ENCODE data around the gene LAMTOR5.
A peak's percentile ranks its signal among the peaks of the same experiment; 100 is the strongest.
"Not testable (repeated sequence)": the region's sequence is repeated elsewhere in the genome, so short reads cannot be mapped to it uniquely, and the experiment has no call there.

The LAMTOR5 gene

DNA sequence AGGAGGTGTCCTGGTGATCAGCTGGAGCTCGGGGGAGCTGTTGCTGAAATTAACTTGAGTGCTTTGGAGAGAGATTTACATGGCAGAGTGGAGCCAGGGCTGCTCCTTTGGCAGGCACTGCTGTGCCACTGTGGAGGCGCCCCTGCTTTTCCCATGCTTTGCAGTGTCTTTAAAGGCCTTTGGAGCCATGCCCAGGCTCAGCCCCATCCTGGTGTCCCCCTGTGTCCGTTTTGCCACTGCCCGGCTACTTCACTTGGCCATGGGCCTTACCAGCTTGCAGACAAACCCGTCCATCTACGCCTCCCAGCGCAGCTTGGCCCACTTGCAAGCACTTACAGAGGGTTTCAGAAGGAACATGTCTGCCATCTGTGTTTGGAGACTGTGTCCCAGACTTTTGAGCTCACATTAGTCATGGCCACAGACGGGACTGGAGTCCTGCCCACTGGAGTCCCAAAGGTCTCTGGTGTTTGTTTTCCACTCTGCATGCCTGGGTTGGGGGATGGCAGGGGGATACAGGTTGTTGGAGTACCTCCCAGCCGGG is 18.2 kb upstream of the LAMTOR5 start:
- DNase-seq = no peak

DNA sequence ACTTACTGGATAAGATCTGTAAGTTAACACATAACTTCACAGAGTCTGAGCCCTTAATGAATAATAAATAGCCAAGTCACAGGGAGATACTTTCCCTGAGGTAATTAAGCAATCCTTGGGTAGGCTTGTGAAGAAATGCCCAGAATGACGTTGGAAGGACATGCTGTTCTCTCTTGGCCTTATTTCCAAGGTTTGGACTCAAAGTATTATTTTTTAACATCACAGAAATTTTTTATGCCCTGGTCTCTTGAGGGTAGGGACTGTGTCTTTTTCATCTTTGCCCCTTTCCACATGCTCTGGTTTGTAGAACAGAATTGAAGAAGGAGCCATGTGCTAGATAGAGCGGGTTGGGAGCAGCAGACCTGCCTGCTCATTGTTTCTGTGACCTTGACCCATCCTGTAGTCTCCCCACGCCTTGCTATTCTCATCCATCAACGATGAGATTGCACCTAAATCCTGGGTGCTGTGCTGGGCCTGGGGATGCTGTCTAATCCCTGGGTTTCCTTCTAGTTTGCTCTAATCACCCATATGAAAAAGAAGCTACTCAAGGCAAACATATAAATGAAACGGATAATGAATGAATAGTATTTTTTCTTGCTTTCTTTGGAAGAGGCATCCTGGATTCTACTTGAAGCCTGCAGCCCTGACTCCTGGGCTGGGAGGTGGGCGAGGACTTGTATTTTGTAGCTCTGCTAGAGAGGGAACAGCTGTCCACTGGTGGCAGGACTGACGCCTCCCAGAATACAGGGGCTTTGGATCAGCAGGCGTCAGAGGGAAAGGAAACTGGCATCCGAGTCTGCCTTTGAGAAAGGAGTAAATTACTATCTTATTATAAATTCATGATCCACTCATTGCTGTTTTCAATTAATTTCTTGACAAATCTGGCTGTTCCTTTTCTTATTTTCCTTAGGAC is 17.5 kb upstream of the LAMTOR5 start:
- DNase-seq = no peak

DNA sequence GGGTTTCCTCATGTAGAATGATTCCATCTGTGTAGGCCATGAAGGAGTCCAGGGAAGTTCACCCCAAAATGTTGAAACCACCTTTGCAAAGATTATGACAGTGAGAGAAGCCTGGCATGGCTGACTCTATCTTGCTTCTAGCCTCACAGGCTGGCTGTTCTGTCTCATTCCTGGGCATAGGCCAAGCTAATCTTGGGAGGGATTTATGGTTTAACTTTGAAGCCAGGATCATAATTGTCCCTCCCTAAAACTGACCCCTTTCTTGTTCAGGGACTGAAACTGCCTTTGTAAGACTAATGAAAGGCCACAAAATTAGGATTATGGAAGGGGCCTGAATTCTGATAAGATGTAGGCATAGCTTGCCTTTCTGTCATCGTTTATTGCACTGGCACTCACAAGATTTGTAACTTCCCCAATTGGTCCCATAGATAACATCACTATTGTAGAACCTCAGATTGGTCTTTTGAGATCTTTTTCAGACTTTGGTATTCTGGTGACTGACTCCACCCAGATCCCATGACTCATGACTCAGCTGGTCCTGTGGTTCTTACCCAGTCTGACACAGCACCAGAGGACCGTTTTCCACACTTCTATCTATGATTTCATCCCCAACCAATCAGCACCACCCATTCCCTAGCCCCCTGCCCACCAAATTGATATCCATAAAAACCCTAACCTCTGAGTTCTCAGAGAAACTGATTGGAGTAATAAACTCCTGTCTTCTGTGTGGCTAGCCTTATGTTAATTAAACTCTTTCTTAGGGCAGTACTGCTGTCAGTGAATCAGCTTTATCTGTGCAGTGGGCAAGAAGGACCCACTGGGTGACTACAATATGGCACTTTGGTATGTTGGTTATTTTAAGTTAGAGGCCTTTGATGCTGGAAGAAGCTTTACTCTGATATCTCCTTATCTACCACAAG is 13.6 kb upstream of the LAMTOR5 start:
- peak; percentile 30 for DNase-seq

DNA sequence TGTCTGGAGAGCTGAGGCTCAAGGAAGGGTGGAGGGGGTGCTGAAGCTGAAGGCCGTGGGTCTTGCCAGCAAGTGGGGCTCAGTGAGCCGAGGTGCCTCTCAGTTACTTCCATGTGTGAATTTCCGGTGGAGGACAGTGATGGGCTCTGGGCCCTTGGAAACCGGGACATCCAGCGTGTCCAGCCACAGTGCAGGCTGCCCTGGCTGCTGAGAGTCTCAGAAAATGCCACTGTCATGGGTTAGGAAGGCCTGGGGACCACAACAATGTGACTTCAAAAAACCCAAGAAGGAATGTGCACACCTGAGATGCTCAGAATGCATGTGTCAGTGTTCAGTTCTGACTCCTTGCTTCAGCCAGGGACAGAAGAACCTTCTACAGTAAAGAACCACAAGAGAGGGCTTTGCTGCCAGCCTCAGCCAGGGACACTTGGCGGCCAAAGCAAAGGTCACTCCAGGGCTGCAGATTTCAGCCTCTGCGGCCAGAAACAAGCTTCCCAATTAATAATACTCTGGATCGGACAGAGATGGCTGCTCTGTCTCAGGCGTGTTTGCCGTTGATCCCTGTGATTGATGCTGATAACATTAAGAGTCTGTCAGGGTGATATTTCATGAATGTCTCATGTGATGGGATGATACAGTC is 12.6 kb upstream of the LAMTOR5 start:
- no peak for DNase-seq

DNA sequence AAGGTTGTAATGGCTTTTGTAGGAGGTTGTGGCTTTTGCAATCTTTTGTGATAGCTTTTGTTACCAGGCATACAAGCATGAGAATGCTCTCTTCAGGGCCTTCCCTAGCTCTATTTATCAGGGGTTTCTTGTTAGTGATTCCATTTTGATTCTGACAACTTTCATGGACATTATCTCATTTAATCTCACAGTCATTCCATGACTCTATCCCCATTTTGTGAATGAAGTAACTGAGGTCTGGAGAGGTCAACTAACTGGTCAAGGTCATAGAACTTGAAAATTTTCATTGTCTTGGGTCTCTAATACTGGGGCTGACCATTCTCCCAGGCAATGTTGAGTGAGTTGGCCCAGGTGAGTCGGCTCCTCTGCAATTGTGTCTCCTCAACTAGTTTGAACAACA is 11.2 kb upstream of the LAMTOR5 start:
- DNase-seq = no peak

DNA sequence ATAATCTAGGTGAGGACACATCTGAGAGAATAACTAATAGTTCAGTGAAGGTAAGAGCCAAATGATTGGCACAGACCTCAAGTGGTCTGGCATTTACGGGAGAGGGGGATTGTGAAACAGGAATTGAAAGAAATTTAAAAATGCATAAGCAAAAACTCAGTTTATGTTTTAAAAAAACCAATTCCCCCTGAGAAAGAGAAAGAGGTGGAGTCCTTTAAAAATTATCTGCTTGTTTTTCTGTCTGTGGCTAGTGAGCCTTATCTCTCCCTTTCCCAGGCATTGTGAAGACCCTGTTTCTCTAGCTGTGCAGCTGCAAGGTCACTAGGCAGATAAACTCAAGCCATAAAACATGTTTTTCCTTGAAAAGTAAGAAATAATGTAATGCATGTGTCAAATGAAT is 5.6 kb upstream of the LAMTOR5 start:
- DNase-seq = not testable (repeated sequence)

DNA sequence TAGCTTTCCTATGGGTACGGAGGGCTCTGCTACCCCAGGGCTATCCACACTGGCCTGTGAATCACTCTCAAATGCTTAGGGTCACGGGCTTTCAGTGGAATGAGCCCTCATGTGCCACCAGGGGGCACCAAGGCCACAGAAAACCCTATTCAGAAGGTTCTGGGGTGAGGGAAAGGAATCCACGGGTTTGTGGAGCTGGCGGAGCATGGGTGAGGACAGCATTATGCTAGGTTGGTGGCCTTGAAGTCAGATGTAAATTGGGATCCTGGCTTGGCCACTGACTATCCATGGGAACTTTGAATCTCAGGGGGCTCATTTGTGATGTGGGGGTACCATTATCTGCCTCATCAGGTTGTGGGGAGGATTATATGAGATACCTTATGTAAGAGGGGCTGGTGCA is 5.1 kb upstream of the LAMTOR5 start:
- DNase-seq = peak; percentile 75

DNA sequence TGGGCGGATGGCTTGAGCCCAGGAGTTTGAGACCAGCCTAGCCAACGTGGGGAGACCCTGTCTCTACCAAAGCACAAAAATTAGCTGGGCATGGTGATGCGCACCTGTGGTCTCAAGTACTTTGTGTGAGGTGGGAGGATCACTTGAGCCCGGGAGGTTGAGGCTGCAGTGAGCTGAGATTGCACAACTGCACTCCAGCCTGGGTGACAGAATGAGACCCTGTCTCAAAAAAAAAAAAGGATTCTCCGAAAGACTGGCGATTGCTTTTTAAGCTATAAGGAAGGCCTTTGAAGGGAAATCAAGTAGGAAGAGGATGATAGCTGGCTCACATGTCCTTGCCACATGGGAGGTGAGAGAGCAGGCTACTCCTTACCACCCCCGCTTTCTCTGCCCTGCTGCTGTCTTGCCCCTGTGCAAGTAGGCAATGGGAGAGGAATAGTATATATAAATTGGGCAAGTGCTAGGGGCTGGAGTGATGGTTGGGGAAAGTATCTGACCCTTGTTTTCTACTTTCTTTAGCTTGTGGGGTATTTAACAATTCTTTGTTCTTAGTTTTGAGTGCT is 3.8 kb upstream of the LAMTOR5 start:
- no peak for DNase-seq

DNA sequence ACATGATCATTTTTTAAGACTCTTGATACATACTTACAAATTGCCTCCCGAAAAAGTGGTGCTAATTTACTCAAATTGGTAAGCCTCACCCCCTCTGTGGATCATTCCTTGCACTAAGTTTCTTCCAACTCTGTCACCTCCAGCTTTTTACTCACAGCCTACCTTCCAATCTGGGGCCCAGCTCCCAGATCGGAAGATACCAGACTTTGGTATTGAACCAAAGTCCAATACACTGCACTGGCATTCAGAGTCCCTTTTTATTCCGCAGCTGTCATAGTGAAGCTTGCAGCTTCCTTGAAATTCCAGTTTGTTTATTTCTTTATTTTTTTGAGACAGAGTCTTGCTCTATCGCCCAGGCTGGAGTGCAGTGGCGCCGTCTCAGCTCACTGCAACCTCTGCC is 1.8 kb upstream of the LAMTOR5 start:
- no peak for DNase-seq

DNA sequence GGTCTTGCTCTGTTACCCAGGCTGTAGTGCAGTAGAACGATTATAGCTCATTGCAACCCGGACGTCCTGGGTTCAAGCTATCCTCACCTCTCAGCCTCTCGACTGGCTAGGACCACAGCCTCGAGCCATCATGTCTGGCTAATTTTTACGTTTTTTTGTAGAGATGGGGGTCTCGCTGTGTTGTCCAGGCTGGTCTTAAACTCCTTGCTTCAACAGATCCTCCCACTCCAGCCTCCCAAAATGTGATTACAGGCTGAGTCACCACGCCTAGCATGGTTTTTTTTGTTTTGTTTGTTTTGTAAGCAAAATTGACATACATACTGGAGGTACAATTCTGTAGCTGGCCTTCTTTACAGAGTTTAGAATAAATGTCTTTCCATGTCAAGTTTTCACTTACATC is 994 bp upstream of the LAMTOR5 start:
- DNase-seq = no peak

DNA sequence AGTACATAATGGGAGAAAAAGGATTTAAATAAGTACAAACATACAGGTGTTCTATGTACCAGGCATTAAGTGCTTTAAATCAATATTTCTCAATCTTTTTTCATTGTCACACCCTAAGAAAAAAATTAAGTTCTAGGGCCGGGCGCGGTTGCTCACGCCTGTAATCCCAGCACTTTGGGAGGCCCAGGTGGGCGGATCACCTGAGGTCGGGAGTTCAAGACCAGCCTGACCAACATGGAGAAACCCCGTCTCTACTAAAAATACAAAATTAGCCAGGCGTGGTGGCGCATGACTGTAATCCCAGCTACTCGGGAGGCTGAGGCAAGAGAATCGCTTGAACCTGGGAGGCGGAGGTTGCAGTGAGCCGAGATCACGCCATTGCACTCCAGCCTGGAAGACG is 1.1 kb downstream of the LAMTOR5 start:
- DNase-seq = not testable (repeated sequence)

DNA sequence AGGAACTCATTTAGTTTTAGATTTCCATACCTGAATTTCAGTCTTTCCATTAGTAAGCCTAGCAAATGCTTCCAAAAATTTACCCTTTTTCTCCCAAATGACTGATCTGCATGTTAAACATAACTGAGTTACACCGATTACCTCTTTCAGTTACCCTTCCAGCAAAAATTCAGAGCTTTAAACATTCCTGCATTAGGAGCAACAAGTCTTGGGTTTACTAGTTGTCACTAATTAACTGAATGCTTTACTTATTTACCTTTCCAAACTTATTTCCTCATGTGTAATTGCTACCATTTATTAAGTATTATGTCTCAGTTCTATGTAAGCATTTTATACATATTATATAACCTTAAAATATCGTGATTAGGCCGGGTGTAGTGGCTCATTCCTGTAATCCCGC is 3.1 kb downstream of the LAMTOR5 start:
- no peak for DNase-seq

DNA sequence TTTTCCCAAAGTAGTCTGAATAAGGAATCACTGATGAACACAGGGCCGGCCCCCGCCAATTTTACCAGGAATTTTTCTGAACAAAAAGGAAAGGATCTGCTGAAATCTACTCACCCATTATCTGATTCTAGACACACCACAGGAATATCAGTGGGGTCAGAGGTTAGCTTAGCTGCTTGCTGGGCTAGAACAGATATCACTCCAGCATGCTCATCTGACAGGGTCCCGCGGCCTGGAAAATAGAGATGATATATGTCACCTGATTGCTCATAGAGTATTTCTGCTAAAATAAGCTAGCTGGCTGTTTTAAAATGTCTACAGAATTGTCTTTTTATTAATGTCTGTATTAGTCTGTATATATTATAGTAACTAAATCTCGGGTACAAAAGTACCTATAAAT is 3.7 kb downstream of the LAMTOR5 start:
- DNase-seq = no peak

DNA sequence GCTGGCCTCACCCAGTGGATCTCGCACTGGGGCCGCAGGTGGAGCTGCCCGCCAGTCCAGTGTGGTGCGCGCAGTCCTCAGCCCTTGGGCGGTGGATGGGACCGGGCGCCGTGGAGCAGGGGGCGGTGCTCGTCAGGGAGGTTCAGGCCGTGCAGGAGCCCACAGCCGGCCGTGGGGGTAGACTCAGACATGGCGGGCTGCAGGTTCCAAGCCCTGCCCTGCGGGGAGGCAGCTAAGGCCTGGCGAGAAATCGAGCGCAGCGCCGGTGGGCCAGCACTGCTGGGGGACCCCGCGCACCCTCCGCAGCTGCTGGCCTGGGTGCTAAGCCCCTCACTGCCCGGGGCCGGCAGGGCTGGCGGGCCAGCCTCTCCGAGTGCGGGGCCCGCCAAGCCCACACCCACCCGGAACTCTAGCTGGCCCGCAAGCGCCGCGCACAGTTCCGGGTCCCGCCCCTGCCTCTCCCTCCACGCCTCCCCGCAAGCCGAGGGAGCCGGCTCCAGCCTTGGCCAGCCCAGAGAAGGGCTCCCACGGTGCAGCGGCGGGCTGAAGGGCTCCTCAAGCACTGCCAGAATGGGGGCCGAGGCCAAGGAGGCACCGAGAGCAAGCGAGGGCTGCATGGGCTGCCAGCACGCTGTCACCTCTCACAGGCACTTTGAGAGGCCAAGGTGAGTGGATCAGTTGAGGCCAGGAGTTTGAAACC is 11.1 kb downstream of the LAMTOR5 start:
- DNase-seq = not testable (repeated sequence)

DNA sequence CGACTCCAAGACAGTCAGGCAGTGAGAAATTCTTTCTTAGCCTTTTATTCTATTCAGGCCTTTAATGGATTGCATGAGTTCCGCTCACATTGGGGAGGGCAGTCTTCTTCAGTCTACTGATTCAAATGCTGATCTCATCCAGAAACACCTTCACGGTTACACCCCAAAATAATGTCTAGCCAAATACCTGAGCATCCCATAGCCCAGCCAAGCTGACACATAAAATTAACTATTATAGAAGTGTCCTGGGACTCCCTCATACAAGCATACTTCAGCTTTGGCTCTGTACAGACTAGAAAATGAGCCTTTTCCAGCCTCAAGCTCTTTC is 13.0 kb downstream of the LAMTOR5 start:
- no peak for DNase-seq

DNA sequence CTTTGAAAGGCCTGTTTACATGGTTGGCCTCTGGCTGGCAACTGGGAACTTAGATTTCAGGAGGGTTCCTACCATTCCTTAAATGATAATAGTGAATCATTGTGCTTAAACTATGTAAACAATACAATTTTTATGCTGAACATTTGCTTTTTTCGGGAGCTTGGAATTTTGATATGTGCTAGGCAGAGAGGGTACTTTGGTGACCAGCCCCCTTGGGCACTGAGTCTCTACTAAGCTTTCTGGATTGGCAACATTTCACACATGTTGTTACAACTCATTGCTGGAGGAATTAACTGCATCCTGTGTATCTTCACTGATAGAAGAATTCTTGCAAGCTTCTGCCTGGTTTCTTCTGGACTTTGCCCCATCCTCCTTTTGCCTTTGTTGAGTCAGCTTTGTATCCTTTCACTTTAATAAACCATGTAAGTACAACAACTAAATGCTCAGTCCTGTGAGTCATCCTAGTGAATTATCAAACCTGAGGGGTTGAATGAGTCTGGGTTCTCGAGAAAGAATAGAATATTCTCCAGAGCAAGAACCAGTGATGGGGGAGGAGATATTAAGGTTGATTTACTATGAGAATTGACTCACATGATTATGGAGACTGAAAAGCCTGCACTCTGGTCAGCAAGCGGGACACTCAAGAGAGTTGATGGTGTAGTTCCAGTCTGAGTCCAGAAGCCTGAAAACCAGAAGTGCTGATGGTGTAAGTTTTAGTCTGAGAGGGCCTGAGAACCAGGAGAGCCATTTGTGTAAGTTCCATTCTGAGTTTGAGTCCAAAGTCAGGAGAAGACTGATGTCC is 13.6 kb downstream of the LAMTOR5 start:
- no peak for DNase-seq

DNA sequence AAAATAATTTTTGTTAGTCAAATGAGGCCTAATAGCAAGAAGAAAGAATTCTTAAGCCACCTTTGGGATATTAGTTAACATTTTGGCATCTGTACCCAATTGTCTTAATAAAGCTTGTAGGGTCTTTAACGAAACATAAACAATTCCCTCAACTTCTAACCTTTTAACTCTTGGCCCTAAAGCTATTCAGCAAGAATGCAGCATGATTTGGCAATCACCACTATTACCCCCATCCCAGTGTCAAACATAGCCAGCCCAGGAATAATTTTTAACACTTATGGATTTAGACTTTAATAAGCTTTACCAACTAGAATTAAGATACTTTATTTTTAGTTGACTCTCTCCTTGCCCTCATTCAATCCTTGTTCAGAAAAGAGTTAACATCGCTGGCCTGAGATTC is 14.2 kb downstream of the LAMTOR5 start:
- DNase-seq = no peak

DNA sequence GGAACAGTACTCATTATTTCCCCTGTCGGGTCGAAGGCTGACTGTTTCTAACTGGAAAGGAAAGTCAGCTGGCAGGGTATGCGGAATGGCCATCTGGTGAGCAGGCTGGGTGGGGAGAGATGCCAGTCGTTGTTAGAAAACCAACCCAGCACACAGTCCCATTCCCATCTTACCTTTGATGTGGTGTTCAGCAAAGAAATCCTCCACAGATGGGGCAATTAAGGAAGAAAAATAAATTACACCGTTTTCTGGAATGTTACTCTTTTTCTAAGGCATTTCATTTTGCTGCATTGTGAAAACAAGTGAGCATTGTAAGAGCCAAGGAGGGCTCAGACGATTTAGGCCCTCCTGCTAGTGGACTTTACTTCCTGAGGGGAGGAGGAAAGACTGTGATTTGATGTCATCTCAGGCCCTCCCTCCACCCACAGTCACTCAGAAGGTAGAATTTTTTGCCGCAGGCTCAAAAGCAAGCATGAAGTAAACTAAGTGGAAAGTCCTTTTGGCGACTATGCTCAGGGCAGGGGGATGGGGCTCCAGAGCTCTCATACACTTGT is 16.7 kb downstream of the LAMTOR5 start, which contains the start of gene SLC16A4:
TSS of gene SLC16A4 (minus strand) at position 335 of the 554 bp plus-strand sequence. CDS start 1,703 bp downstream, outside the sequence.
- no peak for DNase-seq

DNA sequence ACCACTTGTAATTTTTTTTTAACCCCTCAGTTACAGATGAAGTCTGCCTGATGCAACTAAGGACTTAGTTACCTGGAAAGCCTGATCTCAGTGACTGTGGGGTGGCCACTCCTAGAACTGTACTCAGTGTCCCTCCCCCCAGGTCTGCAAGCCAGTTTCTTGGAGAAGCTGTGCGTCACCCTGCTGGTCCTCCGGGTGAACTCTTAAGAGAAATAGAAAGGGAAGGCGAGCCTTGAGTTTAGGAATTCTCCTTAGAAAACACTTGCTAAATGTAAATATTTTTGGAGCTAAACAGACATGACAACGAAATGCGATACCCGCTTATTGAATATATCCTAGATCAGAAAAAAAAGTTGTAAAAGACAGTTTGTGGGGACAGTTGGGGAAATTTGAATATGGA is 17.4 kb downstream of the LAMTOR5 start:
- no peak for DNase-seq

DNA sequence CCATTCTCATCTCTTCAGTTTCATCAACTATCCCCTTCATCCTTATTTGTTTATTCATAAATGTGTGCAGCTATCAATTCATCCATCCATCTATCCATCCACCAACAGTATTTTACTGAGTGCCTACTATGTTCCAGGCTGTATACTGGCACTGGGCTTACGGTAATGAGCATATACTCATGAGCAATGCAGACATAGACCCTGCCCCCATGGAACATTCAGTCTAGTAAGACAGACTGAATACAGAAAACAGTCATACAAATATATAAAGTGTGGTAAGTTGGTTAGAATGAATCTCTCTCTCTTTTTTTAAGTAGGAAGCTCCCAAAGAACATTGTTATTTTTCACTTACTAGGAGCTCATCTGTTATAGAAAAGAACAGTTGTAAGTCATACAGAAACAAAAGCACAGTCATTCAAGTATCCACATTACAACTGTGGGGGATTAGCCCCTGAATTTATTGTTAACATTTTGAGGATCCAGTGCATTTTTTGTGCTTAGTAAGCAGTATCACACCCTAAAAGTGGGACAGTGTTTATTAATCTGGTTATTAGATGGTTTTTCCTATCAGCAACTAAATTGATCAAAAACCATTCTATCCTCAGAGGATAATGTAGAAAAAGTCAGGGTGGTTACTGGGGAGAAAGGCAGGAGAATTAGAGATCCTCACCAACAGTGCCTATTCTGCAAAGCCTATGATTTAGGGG is 20.3 kb downstream of the LAMTOR5 start:
- no peak for DNase-seq

Measured in activated CD4-positive, alpha-beta T cell treated with anti-CD3 and anti-CD28 coated beads for 48 hours (primary cell).